ENCODE results near the gene LRIT2.

DNA sequence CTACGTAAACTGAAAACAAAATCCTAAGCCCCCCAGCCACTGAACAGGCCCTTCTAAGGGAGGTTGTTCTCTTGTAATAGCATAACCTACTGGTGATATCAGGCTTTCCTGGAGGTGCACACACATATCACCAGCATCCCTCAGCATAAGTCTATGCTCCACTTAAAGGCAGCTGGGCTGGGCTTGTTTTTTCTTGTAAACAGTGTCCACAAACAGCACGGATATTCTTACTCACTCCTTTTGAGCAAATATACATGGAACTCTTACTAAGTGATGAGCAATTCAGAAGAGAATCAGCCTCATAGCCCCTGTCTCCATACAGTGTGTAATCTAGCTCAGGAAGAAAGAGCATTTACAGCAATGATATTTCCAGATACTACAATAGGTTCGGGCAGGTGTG, 13.6 kb upstream of the LRIT2 start:
- TF ChIP-seq, protein P1, sequence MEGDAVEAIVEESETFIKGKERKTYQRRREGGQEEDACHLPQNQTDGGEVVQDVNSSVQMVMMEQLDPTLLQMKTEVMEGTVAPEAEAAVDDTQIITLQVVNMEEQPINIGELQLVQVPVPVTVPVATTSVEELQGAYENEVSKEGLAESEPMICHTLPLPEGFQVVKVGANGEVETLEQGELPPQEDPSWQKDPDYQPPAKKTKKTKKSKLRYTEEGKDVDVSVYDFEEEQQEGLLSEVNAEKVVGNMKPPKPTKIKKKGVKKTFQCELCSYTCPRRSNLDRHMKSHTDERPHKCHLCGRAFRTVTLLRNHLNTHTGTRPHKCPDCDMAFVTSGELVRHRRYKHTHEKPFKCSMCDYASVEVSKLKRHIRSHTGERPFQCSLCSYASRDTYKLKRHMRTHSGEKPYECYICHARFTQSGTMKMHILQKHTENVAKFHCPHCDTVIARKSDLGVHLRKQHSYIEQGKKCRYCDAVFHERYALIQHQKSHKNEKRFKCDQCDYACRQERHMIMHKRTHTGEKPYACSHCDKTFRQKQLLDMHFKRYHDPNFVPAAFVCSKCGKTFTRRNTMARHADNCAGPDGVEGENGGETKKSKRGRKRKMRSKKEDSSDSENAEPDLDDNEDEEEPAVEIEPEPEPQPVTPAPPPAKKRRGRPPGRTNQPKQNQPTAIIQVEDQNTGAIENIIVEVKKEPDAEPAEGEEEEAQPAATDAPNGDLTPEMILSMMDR (conservative IDR thresholded peaks at IDR 0.05; ENCODE audit: low read length): no peak
- no peak for TF ChIP-seq EZH2phosphoT487 (IDR thresholded peaks at IDR 0.05; ENCODE audit: borderline replicate concordance, low read depth, low read length)
